ELF-1 (cell line): ENCODE measurements around the gene NUBP1.
"Not testable (repeated sequence)": the region's sequence is repeated elsewhere in the genome, so short reads cannot be mapped to it uniquely, and the experiment has no call there.

ENCODE experiments used
- DNase-seq: peaks from one replicate; pipeline ENCODE4 v3.0.0-alpha.2; 2016; ENCODE audit warnings: low read depth, low spot score

Gene NUBP1

DNA sequence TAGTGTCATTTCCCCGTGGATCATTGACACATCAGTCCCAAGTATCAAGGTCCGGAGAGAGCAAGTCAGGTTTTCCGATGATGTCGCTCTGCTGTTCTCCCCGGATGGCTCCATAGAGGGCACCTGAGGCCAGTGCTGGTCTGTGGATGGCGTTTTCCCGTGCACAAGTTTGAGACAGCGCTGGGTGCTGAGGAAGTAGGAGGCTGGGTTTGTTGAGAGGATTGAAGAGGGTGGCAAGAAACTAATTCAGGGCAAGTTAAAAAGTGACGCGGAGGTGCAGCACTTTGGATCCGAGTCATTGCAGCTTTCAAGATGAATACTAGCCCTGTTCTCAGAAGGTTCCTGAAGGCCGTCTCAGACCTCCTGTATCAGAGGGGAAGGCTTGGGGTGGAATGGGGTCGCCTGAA lies 7.7 kb downstream of the NUBP1 start:
- no peak for DNase-seq

DNA sequence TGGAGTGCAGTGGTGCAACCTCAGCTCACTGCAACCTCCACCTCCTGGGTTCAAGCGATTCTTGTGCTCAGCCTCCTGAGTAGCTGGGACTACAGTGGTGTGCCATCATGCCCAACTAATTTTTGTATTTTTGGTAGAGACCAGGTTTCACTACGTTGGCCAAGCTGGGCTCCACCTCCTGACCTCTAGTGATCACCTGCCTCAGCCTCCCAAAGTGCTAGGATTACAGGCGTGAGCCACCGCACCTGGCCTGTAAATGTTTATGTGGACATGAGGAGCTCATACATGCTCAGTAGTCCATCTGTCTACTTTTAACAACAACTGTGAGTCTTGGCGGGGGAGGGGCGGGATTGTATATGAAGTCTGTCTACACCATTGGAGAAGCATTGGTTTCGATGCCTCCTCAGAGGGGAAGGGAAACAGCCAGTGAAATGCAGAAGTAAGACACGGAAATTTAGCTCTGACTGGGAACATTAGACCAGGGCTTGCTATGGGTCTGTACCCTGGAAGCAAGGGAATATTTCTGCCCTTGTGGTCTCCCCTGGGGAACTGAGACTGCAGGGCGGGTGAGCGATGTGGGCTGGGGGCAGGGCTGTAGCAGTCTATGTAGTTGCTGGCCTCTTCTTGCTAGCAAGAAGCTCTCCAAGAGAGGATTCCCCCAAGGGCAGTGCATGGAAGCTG lies 9.3 kb downstream of the NUBP1 start:
- DNase-seq = no peak

DNA sequence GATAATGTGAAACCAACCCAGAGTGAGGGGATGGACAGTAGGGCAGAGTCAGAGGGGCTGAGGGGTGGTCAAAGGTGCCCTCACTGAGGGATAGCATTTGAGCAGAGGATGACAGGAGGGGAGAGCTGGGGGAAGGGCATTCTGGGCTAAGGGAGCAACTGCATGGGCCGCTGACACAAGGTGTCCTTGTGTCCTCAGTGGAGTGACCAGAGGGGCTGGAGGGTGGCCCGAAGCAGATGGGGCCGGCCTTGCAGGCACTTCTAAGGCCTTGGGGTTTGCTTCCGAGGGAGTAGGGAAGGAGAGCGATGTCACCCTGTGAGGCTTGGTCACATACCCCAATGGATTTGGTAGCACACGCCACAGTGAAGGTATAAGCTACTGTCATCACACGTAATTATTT lies 10.0 kb downstream of the NUBP1 start:
- no peak for DNase-seq

DNA sequence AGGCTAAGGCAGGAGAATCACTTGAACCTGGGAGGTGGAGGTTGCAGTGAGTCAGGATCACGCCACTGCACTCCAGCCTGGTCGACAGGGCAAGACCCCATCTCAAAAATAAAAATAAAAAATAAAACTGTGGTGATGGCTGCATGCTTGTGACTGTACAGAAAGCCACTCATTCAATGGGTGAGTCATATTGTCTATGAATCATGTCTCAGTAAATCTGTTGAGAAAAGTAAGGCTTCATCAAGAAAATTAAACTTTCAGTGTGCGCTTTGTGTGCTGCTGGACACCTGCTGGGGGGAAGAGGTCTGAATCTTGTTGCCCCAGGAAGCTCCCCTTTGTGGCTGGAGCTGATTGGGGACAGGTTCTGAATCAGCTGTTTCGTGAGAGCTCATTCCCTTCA lies 11.3 kb downstream of the NUBP1 start:
- DNase-seq = no peak

DNA sequence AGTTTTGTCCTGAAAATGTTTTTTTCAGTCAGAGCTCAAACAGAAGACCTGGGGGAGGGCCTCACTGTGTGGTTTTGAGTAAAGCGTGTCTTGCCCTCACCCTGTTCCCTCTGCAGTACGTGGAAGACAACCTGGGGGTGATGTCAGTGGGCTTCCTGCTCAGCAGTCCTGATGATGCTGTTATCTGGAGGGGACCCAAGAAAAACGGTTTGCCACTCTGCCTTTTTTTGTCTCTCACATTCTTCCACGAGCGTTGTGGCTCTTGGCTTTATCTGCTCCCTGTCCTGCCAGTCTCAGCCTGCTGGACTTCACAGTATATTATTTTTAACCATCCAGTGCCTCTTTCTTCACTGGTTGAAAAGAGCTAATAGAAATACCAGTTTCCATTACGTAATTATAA lies 12.9 kb downstream of the NUBP1 start:
- no peak for DNase-seq

DNA sequence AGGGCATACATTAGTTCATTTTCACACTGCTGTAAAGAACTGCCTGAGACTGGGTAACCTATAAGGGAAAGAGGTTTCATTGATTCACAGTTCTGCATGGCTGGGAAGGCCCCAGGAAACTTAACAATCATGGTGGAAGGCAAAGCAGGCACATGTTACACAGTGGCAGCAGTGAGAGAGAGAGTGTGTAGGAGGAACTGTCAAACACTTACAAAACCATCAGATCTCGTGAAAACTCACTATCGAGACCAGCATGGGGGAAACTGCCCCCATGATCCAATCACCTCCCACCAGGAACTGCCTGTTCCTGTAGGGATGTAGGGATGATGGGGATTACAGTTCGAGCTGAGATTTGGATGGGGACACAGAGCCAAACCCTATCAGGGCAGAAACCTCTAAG lies 17.2 kb downstream of the NUBP1 start:
- no peak for DNase-seq

DNA sequence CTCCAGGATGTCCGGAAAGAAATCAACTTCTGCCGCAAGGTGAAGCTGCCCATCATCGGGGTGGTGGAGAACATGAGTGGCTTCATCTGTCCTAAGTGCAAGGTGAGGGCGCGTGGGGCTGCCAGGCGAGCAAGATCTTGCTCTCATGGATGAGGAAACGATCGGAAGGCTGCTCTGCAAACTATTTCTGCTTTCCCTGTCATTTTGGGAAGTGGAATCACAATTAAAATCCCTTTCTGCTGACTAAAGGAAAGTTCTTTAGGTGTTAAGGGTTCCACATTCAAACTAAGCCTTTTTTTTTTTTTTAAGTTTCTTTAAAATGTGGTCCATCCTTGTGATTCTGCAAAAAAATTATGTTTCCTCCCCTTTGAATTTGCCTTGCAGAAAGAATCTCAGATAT lies 17.7 kb downstream of the NUBP1 start:
- DNase-seq = no peak

DNA sequence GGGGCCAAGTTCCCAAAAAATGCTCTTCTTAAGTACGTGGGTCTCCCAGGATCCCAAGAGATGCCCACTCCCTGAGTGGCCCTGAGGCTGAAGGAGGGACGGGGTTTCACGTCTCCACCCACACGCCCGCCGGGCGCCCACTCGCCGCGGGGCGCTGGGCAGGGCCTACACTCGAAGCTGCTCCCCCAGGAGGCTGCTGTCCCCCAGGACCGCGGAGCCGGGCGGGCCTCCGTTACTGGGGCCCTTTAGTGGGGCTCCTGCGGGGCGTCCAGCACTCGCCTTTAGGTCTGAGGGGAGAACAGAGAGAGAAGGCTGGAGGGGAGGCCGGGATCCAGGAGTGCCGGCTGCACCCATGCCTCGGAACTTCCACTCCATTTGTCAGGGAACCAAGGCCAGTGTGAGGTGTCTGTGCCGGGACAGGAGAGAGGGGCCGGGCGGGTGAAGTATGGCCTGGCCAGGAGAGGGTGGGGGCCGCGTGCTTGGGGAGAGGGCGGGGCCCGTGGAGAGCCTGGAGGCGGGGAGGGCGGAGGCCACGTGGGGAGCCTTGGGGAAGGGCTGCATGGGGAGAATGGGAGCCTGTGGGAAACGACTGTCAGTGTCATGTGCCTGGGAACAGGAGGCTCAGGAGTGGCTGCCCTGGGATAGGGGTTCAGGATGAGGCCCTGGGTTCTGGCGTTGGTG lies 18.8 kb downstream of the NUBP1 start:
- no peak for DNase-seq

DNA sequence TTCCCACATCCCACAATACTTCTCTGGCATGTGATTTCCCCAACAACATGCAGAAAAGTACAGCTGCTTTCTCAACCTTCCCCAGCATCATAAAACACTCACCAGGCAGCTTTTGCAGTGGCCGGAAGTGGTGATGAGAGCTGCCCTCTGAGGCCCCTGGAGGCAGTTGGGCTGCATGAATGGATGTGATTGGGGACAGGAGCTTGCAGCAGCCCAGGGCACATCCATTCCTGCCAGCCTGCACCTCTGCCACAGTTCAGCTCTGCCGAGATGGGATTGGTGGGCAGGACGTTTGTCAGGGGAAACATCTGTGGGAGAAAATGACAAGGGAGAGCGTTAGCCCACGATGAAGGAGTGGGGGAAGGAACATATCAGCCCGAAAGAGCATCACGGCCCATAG lies 19.8 kb downstream of the NUBP1 start:
- DNase-seq = no peak

DNA sequence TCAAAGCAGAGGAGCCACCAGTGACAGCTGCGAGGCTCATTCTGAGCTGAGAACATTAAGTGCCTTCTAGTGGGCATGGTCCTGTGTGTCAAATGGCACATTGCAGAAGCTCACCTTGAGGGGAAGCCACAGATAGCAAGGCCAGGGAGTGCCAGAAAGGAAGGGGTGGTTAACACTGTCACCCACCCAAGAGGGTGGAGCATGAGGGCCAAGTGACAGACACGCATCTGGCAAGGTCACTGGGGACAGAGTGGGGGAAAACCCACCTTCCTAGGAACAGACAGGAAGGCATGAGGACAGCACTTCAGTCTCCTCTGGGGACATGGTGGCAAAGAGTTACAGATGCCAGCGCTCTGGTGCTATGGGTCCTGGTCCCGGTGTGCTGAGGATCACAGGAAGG lies 22.1 kb downstream of the NUBP1 start:
- DNase-seq = no peak

DNA sequence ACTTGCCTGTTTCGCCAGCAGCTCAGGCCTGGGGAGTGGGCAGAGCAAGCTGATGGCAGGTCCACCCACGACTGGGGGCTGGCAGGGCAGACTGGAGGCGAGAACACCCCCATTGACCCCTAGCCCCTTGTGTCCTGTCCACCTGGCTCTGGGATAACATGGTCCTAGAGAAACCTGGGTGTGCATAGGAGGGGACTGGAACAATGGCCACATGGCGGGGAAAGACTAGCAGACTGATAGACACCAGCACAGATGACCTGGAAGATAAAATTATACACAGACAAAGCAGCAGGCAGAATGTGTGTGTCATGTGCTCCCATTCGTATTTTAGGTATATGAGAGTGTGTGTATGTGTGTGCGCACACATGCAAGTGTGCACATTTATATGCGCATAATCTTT lies 23.5 kb downstream of the NUBP1 start:
- no peak for DNase-seq

DNA sequence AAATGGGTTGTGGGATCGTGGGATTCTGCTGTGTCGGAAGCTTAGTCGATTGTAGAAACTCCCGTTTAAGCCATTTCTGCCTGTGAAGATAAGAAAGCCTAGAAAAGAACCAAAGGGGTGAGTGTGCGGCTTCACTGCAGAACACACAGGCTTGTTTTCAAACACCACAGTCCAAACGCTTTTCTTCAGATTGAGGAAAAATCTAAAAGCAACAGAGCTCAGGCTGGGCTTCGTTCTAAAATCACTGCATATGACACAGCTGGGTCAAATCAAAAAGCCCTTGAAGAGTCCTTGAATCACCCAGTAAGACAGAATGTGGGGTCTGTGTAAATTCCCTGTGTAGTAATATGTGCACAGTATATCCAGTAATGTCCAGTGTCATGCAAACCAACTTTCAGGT lies 25.7 kb downstream of the NUBP1 start:
- no peak for DNase-seq

DNA sequence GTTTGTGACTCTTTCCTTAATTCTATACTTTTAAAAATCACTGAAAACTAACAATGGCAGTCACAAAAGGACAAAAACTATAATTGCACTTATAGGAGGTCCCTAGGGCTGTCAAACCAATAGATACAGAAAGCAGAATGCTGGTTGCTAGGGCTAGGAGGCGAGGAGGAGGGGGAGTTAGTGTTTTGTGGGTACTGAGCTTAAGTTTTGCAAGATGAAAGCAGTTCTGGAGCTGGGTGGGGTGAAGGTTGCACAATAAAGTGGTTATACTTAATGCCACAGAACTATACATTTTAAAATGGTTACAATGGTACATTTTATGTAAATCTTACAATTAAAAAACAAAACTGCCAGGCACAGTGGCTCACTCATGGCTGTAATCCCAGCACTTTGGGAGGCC lies 27.3 kb downstream of the NUBP1 start:
- no peak for DNase-seq

DNA sequence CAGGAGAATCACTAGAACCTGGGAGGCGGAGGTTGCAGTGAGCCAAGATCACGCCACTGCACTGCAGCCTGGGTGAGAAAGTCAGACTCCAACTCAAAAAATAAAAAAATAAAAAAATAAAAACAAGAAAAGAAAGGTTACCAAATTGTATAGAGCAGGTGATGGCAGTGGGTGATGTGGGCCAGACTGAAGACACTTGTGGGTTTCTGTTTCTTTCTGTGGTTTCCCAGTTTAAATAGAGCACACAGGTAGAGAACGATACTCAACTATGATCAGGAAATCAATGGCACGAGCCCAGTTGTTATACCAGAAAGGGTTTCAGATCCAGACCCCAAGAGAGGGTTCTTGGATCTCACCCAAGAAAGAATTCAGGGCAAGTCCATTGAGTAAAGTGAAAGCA lies 32.6 kb downstream of the NUBP1 start:
- no peak for DNase-seq

DNA sequence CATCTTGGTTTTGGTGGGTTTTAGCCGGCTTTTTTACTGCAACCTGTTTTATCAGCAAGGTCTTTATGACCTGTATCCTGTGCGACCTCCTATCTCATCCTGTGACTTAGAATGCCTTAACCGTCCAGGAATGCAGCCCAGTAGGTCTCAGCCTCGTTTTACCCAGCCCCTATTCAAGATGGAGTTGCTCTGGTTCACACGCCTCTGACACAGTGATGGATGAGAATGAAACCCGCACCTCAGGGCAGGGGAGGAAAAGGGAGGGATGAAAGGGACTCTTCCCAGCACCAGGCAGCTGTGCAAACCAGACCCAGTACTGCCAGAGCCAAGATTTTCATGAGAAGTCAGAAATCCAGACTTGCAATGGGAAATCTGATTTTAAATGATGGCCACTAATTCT lies 33.3 kb downstream of the NUBP1 start:
- peak; percentile 58 for DNase-seq

DNA sequence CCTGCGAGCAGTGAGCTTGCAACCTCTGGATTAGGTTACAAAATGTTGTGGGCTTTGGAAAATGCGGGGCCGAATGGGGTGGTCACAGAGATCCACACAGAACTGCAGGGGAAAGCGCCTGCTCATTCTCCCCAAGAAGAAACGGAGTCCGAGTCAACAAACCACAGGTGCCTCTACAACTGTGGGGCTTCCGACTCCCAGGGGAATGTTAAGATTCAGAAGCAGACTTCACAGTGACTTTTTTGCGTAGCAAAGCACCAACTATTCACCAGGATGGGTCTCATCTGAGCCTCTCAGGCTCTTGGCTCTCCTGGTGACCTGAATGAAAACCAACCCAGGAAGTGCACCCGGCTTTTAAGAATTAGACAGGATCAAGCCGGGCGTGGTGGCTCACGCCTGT lies 33.7 kb downstream of the NUBP1 start:
- no peak for DNase-seq

DNA sequence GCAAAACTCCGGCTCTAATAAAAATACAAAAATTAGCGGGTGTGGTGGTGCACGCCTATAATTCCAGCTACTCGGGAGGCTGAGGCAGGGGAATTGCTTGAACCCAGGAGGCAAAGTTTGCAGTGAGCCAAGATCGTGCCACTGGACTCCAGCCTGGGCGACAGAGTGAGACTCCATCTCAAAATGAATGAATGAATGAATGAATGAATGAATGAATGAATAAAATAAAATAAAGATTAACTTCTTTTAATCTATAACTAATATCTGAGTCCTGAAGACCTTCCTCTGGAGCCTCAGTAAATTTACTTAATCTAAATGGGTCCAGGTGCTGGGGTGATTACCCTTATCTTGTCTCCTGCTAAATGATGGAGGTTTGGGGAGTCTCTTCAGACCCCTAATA lies 36.3 kb downstream of the NUBP1 start:
- DNase-seq = not testable (repeated sequence)

DNA sequence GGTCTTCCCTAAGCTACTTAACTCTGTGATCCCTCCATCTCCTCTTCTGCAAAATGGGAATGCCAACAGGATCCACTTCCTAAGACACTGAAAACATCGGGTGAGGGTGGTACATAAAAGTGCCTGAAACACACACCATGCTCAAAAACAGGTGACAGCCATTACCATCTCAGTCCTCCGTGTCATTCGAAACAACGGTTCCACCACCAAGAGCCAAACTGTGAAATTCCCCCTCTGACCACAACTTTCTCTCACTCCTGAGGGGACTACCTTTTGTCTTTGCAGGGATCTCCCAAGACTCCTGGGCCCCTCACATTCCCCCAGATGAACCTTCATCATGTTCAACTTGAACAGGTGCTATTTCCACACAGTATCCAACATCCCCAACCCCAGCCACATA lies 37.0 kb downstream of the NUBP1 start:
- no peak for DNase-seq

DNA sequence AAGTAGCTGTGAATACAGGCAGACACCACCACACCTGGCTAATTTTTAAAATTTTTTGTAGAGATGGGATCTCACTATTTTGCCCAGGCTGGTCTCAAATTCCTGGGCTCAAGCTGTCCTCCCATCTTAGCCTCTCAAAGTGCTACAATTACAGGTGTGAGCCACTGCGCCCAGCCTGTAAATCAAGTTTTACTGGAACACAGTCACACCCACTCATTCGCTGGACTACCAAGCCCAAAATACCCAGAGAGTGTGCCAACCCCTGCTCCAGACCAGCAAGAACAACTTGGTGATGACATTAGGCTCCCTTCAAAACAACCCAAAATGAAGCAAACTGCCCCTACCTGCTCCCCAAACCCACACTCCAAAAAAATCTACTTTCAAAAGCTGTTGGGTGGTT lies 39.0 kb downstream of the NUBP1 start:
- DNase-seq = no peak

DNA sequence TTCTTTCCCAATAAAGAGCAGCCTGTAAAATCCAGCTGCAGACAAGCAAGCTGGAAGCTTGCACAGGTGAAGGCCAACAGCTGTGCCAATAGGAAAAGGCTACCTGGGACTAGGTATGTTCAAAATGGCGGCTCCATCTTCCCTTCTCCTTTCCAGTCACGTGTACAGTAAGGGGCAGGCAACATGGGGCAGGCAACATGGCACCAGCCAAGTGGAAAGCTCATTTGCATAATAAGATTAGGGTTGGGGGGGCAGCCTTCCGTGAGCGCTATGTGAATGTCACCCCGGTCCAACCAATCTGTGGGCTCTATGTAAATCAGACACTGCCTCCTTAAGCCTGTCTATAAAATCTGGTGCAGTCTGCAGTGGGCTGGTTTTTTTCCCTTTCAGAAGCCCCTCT lies 43.7 kb downstream of the NUBP1 start:
- no peak for DNase-seq

DNA sequence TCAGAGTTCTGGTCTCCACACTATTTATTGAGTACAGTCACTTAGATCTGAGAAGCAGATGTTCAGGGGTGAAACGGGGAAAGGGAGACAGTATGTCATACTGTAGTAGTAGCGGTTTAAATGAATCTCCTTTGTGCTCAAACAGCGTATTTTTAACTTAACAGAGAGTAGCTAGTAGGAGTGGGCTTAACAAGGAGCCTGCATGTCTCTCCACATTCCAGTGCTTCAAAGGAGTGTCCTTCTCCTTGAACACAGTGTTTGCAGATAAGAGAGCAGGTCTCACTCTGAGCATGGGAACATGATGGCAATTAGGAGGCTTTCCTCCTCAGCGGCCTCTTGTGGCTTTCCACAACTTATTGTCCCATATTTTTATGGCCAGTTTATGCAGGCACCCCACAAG lies 45.0 kb downstream of the NUBP1 start:
- peak; percentile 14 for DNase-seq

DNA sequence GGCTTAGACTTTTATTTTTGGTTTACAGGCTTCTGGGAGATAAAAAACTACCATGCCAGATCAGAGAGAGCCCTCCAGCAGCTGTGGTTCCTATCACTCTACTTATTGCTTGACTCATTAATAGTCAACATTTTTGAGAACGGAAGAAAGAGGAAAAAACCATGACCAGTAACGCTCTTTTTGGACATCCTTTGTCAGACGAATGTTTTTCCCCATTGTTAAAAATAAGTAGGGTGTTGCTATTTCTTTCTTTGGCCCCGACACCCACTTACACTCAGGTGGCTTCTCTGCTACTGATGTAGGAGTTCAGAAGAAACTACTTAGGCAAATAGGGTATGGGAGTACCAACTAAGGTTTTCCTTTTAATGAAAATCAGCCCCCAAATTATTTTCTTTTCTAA lies 47.4 kb downstream of the NUBP1 start:
- DNase-seq = no peak

DNA sequence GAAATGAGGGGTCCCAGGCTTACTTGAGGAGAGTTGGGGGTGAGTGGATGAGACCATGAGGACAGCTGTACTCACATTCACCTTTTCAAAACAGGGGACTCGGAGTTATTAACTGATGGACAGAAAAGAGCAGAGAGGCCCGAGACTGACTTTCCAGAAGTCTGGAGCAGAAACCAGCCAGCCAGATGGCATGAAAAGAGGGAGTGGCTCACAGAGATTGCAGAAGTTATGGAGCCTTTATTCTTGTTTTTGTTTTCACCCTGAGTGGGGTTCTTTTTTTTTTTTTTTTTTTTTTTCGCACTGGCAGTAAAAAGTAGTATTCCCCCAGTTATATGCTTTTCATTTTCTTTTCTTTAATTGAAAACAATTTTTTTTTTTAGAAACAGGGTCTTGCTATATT lies 56.1 kb downstream of the NUBP1 start:
- no peak for DNase-seq

DNA sequence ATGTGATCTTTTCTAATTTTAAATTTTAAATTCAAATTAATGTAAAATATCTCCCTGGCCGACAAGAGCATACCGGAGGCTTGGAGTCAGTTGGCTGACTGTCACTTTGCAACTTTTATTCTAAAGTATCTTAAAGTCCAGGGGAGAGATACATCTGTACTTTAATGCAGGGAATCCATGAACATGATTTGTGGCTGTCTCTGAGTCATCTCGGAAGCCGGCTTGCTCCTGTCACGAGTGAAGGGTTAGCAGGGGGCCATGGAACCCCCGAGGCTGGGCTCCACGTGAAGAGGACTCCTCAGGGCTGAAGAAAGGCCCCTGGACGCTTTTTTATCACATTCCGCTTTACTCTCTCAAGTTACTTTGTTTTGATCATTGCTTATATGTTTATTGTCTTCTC lies 61.7 kb downstream of the NUBP1 start:
- no peak for DNase-seq
